ENCODE measurements around the gene MAP3K4. TPM values are rescaled to one million over a fixed set of nuclear protein-coding genes. Genes with fewer than 3 reads are reported as not detected.

MAP3K4 gene
- total RNA-seq, 1 donor = 31.1 TPM

GRCh38 chr6:160955508-160956295 is 35.9 kb upstream of the MAP3K4 start:
- Histone ChIP-seq H3K4me1 (ENCODE audit: insufficient read depth, low read length) (peaks cover 3% of the 10 kb centered on the region), H3K4me3 (ENCODE audit: insufficient read depth, low read length) (no peak overlapping the region), H3K27me3 (ENCODE audit: insufficient read depth, low read length) (no peaks in the 10 kb centered on the region), H2AFZ (ENCODE audit: low read length) (no peak overlapping the region), H3K27ac (ENCODE audit: low read depth, low read length) (no peak overlapping the region), H3K36me3 (ENCODE audit: insufficient read depth, low read length) (no peaks in the 10 kb centered on the region), H3K4me2 (ENCODE audit: insufficient read depth, low read length) (no peak overlapping the region), H4K20me1 (ENCODE audit: insufficient read depth, low read length) (no peaks in the 10 kb centered on the region), H3K9me3 (ENCODE audit: low read depth, low read length) (no peaks in the 10 kb centered on the region), H3K79me2 (ENCODE audit: insufficient read depth, low read length) (no peaks in the 10 kb centered on the region)
- TF ChIP-seq, protein P1, sequence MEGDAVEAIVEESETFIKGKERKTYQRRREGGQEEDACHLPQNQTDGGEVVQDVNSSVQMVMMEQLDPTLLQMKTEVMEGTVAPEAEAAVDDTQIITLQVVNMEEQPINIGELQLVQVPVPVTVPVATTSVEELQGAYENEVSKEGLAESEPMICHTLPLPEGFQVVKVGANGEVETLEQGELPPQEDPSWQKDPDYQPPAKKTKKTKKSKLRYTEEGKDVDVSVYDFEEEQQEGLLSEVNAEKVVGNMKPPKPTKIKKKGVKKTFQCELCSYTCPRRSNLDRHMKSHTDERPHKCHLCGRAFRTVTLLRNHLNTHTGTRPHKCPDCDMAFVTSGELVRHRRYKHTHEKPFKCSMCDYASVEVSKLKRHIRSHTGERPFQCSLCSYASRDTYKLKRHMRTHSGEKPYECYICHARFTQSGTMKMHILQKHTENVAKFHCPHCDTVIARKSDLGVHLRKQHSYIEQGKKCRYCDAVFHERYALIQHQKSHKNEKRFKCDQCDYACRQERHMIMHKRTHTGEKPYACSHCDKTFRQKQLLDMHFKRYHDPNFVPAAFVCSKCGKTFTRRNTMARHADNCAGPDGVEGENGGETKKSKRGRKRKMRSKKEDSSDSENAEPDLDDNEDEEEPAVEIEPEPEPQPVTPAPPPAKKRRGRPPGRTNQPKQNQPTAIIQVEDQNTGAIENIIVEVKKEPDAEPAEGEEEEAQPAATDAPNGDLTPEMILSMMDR (IDR thresholded peaks at IDR 0.05; ENCODE audit: extremely low read depth, low read depth, low read length) = no peak
- DNase-seq (ENCODE audit: insufficient read length, low spot score, missing footprints) = no peak

- DNase-seq (ENCODE audit: insufficient read length, low spot score, missing footprints) = no peak
- no peak overlapping the region for H3K27ac ChIP-seq (ENCODE audit: low read depth, low read length)
Observed at GRCh38 chr6:160956300-160957035, 35.1 kb upstream of the MAP3K4 start.

DNA sequence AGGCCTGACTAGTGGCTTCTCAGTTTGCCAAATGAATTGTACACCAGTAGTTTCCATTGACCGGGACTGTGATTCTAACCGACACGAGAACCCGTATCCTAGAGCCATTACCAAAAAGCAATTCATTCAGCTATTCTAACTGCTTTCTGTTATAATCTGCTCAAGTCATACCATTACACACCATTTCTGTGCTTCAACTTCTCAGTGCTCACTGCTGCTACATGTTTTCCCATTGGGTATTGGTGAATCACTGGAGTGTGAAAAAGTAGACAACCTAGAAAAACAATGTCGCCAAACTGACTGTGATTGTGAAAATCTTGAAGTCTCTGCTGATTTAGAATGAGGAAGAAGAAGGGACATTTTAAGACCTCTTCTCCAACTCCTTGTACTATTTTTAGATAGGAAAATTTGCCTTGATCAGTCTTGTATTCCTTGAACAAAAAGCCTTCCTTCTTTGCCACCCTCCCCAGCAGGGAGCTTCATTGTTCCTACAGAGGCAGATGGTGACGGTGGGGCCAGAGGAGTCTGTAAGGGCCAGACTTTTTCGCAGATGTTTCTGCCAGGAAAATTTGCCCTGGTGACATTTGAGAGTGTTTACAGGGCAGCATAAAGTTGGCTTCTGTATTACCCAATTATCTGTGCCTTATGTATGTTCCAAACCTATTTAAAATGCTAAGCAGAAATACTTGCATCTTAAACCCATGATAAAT is 31.7 kb upstream of the MAP3K4 start:
- peaks cover 2% of the 10 kb centered on the region for H3K27me3 ChIP-seq (ENCODE audit: insufficient read depth, low read length)
- no peaks in the 10 kb centered on the region for H3K79me2 ChIP-seq (ENCODE audit: insufficient read depth, low read length)
- H3K4me3 ChIP-seq (ENCODE audit: insufficient read depth, low read length) = no peak overlapping the region
- H3K9me3 ChIP-seq (ENCODE audit: low read depth, low read length) = no peaks in the 10 kb centered on the region
- no peak overlapping the region for H2AFZ ChIP-seq (ENCODE audit: low read length)
- no peaks in the 10 kb centered on the region for H4K20me1 ChIP-seq (ENCODE audit: insufficient read depth, low read length)
- DNase-seq (ENCODE audit: insufficient read length, low spot score, missing footprints) = no peak
- no peaks in the 10 kb centered on the region for H3K36me3 ChIP-seq (ENCODE audit: insufficient read depth, low read length)
- H3K4me1 ChIP-seq (ENCODE audit: insufficient read depth, low read length) = no peaks in the 10 kb centered on the region
- TF ChIP-seq, protein P1 (IDR thresholded peaks at IDR 0.05; ENCODE audit: extremely low read depth, low read depth, low read length) = no peak
- no peak overlapping the region for H3K4me2 ChIP-seq (ENCODE audit: insufficient read depth, low read length)
- H3K27ac ChIP-seq (ENCODE audit: low read depth, low read length) = no peak overlapping the region

More at GRCh38 chr6:160956300-160957035, 35.1 kb upstream of the MAP3K4 start:
- H3K4me1 ChIP-seq (ENCODE audit: insufficient read depth, low read length) = no peaks in the 10 kb centered on the region
- no peaks in the 10 kb centered on the region for H3K9me3 ChIP-seq (ENCODE audit: low read depth, low read length)
- H2AFZ ChIP-seq (ENCODE audit: low read length) = no peak overlapping the region
- TF ChIP-seq, protein P1 (IDR thresholded peaks at IDR 0.05; ENCODE audit: extremely low read depth, low read depth, low read length) = no peak
- H3K36me3 ChIP-seq (ENCODE audit: insufficient read depth, low read length) = no peaks in the 10 kb centered on the region
- no peaks in the 10 kb centered on the region for H4K20me1 ChIP-seq (ENCODE audit: insufficient read depth, low read length)
- H3K4me3 ChIP-seq (ENCODE audit: insufficient read depth, low read length) = no peak overlapping the region
- H3K79me2 ChIP-seq (ENCODE audit: insufficient read depth, low read length) = no peaks in the 10 kb centered on the region
- no peaks in the 10 kb centered on the region for H3K27me3 ChIP-seq (ENCODE audit: insufficient read depth, low read length)
- no peak overlapping the region for H3K4me2 ChIP-seq (ENCODE audit: insufficient read depth, low read length)

All from osteoblast (primary cell).